GM12878 (cell line): ENCODE measurements around the gene CFAP61.

ENCODE experiments used
- MAX ChIP-seq: IDR thresholded peaks from 2 replicates; pipeline ENCODE4 v1.6.1; 2012; ENCODE audit warnings: low read depth, low read length, improper control_type of control experiment
- WRNIP1 ChIP-seq: IDR thresholded peaks from 2 replicates; pipeline ENCODE4 v1.6.1; 2011; ENCODE audit warnings: low read depth, low read length, improper control_type of control experiment, borderline replicate concordance
- ZNF207 ChIP-seq: fragments of 450-650 bp; IDR thresholded peaks from 2 replicates; pipeline ENCODE4 v1.6.1; 2014; ENCODE audit warnings: antibody characterized with exemption, mild to moderate bottlenecking, borderline replicate concordance

GRCh38 chr20:20261159-20261558 is 208.8 kb downstream of the CFAP61 start:
- TF ChIP-seq ZNF207 (no peak), MAX (no peak), WRNIP1 (no peak)
